Measurements from ENCODE around the gene ZNF157.

The ZNF157 gene

DNA sequence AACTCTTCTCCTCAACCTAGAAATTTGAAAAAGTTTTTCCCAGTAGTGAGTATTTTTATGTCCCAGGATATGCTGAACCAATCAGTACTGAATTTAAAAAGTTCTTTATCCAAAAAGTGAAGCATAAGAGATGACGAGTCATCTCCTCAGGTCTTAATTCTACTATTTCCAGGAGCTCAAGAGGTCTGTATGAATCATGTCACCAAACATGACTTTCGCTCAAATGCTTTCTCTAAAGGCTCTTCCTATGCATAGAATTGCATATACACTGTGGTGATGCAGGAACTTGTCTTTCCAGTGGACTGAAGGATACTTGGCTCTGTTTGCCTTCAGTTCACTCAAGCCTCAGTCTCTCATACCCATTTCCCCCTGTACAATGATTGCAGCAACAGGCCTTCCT, 76.6 kb downstream of the ZNF157 start:
- DNase-seq (ENCODE audit: low read depth in 2 of 2) = no peak

DNA sequence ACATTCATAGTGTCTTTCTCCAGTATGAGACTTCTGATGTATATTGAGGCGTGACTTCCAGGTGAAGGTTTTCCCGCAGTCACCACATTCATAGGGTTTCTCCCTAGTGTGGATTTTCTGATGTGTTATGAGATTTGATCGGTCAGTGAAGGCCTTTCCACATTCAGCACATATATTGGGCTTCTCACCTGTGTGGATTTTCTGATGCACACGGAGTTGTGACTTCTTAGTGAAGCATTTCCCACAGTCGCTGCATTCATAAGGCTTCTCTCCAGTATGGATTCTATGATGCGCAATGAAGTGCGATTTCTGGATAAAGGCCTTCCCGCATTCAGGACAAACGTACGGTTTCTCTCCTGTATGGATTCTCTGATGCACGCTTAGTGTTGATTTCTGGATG, 77.2 kb downstream of the ZNF157 start:
- DNase-seq (ENCODE audit: low read depth in 2 of 2) = no peak

DNA sequence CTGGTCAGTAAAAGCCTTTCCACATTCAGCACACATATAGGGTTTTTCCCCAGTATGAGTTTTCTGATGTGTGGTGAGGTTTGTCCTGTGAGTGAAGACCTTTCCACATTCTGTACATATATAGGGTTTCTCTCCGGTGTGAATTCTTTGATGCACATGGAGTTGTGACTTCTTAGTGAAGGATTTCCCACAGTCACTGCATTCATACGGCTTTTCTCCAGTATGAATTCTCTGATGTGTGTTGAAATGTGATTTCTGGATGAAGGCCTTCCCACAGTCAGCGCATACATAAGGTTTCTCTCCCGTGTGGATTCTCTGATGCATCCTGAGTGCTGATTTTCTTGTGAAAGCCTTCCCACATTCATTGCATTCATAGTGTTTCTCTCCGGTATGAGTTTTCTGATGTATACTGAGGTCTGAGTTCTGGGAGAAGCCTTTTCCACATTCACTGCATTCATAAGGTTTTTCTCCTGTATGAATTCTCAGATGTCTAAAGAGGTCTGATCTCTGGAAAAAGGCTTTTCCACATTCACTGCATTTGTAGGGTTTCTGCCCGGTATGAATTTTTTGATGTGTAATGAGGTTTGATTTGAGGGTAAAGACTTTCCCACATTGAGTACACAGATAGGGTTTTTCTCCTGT, 77.9 kb downstream of the ZNF157 start:
- DNase-seq (ENCODE audit: low read depth in 2 of 2) = no peak

DNA sequence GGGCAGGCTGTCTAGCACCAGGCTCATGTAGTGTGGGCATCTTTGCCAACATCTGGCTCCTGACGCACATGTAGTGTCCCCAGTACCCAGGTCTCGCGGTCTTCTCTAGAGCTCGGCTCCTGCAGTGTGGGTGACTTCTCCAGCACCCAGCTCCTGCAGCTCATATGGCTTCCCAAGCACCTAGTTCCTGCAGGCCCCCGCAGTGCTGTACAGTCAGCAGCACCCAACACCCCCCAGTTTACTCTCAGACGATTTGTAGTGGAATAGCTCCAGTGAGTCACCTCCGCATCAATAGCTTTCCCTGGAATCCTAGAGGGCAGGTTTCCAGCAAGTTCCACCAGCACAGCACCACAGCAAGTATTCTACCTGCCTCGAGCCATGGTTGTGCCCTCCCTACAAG, 81.7 kb downstream of the ZNF157 start:
- DNase-seq (ENCODE audit: low read depth in 2 of 2) = no peak

DNA sequence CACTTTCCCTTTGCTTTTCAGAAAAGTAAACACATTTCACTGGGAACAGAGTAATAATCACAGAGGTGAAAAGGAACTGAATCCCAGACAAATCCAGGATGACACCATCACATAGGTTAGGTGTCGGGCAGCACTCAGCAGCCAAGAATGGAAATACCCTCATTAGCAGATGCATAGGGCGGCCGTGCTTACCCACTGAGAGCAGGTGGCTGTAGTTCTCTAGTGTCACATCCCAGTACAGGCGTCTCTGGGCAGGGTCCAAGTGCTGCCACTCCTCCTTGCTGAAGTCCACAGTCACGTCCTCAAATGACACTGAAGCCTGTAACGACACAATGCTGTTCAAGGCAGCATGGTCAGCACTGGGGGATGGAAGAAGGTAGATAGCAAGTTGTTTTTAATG, 85.7 kb downstream of the ZNF157 start:
- DNase-seq (ENCODE audit: low read depth in 2 of 2) = no peak

DNA sequence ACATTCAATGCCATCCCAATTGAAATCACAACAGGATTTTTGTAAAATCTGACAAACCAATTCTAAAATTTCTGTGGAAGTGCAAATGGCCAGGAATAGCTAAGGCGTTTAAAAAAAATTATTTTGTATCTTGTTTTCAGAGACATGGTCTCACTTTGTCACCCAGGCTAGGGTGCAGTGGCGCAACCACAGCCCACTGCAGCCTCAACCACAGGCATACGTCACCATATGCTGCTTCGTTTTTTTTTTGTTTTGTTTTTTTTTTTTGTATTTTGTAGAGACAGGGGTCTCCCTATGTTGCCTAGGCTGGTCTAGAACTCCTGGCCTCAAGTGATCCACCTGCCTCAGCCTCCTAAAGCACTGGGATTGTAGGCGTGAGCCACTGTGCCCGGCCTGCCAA, 88.2 kb downstream of the ZNF157 start:
- no peak for DNase-seq (ENCODE audit: low read depth in 2 of 2)

DNA sequence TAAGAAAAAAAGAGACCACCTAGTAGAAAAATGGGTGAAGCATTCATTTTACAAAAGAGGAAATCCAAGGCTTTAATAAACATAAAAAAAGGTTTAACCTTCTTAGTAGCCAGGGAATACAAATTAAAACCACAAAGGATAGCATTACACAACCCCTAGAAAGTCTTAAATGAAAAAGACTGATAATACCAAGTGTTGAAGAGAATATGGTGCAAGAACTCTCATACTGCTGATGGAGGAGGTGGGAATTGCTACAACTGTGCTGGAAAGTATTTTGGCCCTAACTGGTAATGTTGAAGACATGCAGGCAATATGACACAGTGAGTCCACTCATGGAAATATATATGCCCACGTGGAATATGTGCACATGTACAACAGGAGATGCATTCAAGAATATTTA, 90.2 kb downstream of the ZNF157 start:
- no peak for DNase-seq (ENCODE audit: low read depth in 2 of 2)
